GM21529 (cell line): ENCODE results near the gene CLPSL1.
"Not testable (repeated sequence)": the region's sequence is repeated elsewhere in the genome, so short reads cannot be mapped to it uniquely, and the experiment has no call there.

ENCODE experiments used
- ATAC-seq: cut with Tn5 transposase; IDR thresholded peaks from one replicate; pipeline ENCODE4 v1.9.1; 2021; ENCODE audit not compliant: unreplicated experiment

The CLPSL1 gene

GRCh38 chr6:35780719-35781118 lies at the start of gene CLPSL1:
Gene CLPSL1 (plus strand): TSS chr6:35781019. CDS start chr6:35781111, 92 bp downstream.
- no peak for ATAC-seq

- peak; percentile 47 for ATAC-seq
These were observed 49.4 kb upstream of the CLPSL1 start for GRCh38 chr6:35731414-35731735.

GRCh38 chr6:35731736-35732532 lies 48.9 kb upstream of the CLPSL1 start:
- peak; percentile 51 for ATAC-seq

GRCh38 chr6:35733633-35734032 lies 47.2 kb upstream of the CLPSL1 start:
- ATAC-seq: no peak

- ATAC-seq: not testable (repeated sequence)
These were observed 46.5 kb upstream of the CLPSL1 start for GRCh38 chr6:35734319-35734718.

- no peak for ATAC-seq
These were observed 45.4 kb upstream of the CLPSL1 start for GRCh38 chr6:35735452-35735851.

- no peak for ATAC-seq
These were observed 44.4 kb upstream of the CLPSL1 start for GRCh38 chr6:35736253-35736894.

GRCh38 chr6:35736982-35737412 lies 43.8 kb upstream of the CLPSL1 start, which contains the start of gene ARMC12:
Gene ARMC12 (plus strand): TSS chr6:35737032. CDS start chr6:35737109, 77 bp downstream.
- ATAC-seq: no peak

- ATAC-seq: no peak
These were observed 43.2 kb upstream of the CLPSL1 start for GRCh38 chr6:35737413-35738211.

- ATAC-seq: no peak
These were observed 40.9 kb upstream of the CLPSL1 start for GRCh38 chr6:35739645-35740524.

- ATAC-seq: no peak
These were observed 38.0 kb upstream of the CLPSL1 start for GRCh38 chr6:35742842-35743241.

- no peak for ATAC-seq
These were observed 35.3 kb upstream of the CLPSL1 start for GRCh38 chr6:35745509-35745908.

- no peak for ATAC-seq
These were observed 34.3 kb upstream of the CLPSL1 start for GRCh38 chr6:35746516-35746915.

- ATAC-seq: no peak
These were observed 32.9 kb upstream of the CLPSL1 start for GRCh38 chr6:35747877-35748276.

- ATAC-seq: no peak
These were observed 30.3 kb upstream of the CLPSL1 start for GRCh38 chr6:35750557-35750956.

- ATAC-seq: no peak
These were observed 29.2 kb upstream of the CLPSL1 start for GRCh38 chr6:35751594-35751993.

- ATAC-seq: no peak
These were observed 28.5 kb upstream of the CLPSL1 start for GRCh38 chr6:35752330-35752729.

GRCh38 chr6:35754452-35755277 lies 26.2 kb upstream of the CLPSL1 start:
- ATAC-seq: no peak

GRCh38 chr6:35755278-35755924 lies 25.4 kb upstream of the CLPSL1 start:
- no peak for ATAC-seq
